Glomerular visceral epithelial cell (primary cell): ENCODE measurements around the gene IQCE.

ENCODE experiments used
- DNase-seq: peaks from one replicate; pipeline ENCODE4 v3.0.0-alpha.2; 2016; ENCODE audit errors: extremely low spot score

Gene IQCE

DNA sequence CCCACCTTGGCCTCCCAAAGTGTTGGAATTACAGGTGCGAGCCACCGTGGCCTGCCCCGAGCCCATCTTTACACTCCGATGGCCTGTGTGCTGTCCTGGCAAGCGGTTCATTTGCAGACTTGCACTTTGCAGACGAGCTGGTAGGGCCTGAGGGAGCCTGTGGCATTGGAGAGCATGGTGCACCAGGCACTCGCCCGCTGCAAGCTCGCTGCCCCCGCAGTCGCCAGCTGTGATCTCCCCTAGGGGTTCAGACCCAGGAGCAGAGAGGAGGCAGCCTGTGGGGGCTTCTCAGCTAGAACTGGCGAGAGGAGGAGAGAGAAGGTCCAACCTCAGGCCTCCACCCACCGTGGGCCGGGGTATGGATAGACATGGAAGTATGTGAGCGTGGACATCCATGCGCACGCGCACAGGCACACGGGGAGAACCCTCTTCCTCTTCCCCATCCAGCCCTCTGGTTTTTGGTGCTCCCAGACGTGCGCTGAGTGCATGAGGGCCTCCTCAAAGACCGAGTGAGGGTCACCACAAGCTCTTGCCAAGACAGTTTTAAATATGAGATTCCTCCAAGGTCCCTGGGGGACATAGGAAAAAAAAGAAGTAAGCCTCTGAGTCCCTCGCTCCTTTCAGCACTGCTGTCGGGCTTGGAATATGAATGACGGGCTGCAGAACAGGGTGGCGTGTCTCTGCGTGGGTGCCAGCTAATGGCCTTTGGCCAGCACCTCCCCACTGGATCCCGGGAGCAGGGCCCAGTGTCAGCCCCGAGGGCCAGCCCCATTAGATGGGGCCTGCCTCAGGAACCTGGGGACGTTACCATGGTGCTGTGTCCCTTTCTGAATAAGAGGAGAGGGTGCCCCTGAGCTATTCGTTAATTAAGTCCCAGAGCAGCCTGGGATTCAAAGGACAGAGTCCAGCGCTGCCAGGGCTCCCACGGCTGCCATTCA, 57.9 kb downstream of the IQCE start:
- no peak for DNase-seq

DNA sequence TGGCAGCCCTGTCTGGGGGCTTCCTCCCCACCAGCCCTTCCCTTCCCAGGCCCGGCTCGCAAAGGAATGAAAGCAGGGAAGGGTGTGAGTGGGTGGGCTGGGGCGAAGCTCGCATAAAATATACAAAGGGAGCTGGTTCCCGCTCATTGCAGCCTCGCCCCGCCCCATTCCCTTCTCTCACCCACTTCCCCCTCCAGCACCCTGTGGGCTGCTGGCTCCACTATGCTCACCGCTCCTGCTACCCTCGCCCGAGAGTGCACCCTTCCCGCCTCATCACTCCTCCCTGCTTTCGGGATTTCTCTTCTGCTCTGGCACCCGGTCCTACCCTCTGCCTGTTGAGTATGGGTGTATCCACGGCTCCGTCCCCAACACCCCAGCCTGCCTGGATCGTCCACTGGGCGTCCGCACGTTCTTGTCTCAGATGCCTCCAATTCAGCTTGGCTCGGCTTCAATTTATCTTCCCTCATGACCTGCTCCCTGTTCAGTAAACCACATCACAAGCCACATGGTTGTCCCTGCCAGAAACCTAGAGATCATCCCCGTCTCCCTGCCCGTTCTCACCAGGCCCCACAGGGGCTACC, 58.6 kb downstream of the IQCE start:
- DNase-seq: no peak

DNA sequence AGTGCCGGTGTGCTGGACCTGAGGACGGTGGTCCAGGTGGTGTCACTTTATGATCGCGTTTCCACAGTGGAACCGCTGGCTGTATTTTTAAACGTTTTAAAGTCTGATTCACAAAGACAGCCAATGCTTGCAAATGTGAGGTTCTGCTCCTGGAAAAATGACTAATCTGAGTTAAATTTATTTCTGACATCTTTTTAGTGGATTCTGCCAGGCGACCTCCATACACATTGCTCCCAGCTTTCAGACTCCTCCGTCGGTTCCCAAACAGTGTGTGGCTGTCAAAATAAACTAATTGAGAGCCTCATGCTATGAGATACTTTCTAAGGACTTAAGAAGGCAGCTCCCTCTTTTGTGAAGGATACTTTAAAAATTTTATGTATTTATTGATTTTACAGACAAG, 60.3 kb downstream of the IQCE start:
- DNase-seq: no peak

DNA sequence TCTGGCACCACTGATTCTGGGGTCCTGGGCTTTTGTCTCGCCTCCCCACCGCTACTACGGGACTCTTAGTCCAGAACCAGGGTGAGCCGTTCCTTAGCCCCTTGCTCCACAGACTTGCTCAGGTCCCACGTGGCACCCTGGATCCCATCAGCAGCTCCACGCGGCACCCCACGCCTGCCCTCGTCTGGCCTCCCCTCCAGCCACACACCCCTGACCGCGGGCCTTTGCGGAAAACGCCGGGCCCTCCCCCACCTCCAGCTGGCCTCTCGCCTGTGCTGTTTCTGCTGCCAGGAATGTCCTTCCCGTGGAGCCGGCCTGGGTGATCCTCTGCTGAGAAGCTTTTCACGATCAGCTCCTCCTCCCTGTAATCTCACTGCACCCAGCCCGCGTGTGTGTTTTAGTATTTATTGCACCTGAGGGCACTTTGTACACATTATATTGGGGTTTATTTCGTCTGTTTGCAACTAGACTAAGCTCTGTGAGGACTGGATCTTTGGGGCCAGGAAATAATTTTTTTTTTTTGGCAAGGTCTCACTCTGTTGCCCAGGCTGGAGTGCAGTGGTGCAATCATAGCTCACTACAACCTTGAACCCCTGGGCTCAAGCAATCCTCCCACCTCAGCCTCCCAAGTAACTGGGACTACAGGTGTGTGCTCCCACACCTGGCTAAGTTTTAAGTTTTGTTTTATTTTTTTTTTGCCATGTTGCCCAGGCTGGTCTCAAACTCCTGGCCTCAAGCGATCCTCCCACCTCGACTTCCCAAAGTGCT, 62.5 kb downstream of the IQCE start:
- DNase-seq: peak; percentile 47

DNA sequence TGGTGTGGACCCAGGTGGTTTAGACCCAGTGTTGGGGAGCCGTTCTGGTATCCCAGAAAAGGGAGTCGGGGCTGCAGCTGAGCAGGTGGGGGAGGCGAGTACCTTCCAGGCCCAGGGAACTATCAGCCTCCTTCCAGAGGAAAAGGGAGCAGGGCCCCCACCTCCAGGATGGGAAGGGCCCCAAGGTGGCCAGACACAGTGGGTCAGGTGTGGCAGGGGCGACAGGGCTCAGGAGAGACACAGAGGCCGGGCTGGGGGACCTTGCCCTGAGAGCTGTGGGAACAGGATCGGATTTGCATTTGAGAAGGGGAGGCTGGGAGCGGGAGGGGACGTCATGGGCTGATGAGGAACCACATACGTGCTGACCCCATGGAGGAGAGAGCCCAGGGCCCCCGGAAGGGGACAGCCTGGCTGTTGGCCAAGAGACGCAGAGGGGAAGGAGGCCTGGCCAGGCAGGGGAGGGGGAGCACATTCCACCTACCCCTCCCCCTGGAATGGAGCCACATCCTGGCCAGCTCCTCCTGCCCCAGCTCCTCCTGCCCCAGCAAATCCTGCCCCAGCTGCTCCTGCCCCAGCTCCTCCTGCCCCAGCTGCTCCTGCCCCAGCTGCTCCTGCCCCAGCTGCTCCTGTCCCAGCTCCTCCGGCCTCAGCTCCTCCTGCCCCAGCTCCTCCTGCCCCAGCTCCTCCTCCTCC, 63.3 kb downstream of the IQCE start:
- no peak for DNase-seq

DNA sequence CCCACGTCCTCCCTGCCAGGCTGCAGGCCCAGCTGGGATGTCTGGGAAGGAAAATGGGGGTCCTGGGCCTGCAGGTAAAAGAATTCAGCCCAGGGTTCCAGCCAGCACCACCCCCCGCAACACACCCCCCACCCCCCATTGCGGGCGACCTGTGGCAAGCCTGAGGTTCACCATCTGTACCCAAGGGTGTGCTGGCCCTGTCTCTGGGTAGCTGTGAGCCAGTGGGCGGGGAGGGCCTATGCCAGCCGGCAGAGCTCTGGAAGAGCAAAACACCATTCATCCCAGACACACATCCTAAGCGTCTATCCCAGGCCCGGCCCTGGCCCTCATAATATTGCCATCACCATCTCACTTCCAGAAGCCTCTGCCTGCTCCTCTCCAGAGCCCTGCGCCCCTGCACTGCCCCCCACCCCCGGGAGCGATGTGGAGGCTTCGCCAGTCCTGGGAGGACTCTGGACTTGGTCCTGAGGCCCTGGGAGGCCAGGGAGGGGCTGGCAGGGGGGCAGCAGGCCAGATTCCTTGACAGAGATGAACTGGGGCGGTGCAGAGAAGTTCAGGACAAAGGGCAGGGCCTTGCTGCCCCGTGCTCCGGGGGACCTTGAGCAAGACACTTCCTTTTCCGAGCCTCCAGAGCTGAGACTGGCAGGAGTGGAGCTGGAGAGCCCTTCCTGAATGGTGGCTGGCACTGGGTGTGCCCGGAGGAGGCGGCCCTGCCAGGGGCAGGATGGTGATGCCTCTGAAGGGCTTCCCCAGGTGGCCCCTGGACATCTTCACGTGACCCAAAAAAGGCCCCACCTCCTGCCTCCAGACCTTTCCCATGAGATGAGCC, 64.3 kb downstream of the IQCE start:
- no peak for DNase-seq

DNA sequence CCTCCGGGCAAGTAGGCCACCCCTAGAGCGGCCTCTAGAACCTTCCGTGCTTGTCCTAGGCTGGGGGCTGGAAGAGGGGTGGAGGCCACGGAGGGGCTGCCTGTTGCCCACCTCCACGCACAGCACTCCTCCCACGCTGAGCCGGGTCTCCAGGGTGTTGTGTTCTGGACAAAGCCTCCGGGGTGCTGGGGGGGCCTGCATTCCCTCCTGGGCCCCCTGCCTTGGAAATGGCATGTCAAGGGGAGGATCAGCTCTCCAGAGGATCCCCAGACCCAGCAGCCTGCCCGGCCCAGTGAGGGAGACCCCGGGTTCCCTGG, 64.9 kb downstream of the IQCE start:
- no peak for DNase-seq

DNA sequence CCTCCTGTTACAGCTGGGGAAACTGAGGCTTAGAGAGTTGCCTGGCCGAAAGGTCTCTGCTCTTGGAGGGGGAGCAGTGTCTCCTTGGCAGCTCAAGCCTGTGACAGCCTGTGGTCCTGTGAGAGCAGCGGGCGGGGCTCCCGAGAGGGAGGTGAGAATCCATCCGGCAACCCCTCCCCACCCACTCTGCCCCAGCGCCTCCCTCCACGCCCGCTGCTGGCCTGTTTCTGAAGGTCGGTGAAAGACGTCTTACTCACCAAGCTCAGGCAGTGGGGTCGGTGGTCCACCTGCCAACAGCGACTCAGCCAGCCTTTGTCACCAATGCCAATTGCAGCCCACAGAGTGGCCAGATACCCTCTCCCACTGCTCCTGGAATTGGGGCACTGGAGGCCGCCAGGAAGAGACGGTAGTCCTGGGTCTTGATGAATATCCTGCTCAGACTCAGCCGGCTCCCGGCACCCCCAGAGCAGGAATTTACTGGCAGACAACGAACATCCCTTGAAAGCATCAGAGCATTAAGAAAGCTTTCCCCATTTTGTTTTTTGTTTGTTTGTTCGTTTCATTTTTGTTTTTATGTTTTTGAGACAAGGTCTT, 65.6 kb downstream of the IQCE start:
- no peak for DNase-seq

DNA sequence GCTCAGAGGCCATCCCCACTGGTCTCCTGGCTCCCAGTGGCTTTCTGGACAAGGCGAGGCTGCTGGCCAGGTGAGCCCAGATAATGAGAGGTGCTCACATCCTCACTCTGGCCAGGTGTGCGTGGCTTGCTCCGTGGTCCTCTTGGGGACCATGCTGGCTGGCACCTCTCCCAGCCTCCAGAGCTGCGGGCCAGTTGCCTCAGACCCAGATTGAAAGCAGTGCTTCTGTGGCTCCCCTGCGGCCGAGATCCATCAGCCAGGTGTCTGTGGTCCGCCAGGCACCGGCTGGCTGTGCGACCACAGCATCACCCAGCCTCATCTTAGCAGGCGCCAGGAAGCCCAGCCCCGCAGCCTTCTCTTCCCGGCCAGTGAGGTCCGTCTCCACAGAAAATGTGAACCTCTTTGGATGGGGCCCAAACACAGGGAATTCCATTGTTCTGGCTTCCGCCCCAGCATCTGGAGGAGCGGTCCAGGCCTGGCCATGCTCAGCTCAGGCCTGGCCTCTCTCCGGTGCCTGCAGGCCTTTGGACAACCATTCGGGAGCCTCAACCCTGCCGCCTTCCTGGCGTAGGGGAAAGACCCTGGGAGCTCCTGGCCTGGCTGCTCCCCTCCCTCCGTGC, 67.8 kb downstream of the IQCE start:
- DNase-seq: peak; percentile 39

DNA sequence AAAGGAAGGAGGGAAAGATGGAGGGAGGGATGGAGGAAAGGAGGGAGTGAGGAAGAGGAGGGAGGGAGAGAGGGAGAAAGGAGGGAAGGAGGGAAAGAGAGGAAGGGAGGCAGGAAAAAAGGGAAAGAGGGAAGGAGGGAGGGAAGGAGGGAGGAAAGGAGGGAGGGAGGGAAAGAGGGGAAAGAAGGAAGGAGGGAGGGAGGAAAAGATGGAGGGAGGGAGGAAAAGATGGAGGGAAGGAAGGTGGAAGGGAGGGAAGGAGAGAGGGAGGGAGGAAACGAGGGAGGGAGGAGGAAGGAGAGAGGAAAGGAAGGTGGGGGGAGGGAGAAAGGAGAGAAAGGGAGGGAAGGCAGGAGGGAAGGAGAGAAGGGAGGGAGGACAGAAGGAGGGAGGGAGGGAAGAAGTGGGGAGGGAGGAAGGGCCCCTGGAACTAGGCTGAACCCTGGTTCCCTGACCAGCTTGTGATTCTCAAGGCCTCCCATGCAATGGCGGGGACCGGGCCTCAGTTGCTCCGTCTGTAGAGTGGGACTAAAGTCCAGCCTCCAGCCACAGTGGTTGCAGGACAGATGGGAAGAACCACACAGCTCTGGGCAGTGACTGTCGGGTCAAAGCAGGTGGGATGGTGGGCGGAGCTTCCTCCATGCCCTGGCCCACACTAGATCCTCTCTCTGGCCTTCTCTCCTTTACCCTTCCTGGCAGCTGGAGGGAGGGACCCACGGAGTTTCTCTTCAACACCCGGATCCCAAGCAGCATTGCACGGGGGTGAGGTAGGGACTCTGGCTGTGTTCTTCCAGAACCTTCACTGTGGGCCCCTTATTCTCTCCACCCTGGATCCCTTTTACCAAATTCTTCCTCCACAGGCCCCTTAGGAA, 68.7 kb downstream of the IQCE start:
- DNase-seq: no peak

DNA sequence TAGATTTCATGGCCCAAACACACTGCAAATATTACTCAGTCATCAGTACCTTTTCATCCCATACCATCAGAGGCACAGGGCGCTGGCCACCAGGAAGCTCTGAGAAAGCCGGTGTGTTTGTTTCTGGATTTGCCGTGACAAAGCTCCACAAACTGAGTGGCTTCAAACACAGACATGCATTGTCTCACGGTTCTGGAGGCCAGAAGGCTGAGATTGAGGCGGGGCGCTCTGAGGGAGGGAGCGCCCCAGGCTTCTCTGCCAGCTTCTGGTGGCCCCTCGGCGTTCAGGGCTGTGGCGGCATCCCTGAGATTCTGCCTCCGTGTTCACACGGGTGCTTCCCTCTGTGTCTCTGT, 69.3 kb downstream of the IQCE start:
- no peak for DNase-seq

DNA sequence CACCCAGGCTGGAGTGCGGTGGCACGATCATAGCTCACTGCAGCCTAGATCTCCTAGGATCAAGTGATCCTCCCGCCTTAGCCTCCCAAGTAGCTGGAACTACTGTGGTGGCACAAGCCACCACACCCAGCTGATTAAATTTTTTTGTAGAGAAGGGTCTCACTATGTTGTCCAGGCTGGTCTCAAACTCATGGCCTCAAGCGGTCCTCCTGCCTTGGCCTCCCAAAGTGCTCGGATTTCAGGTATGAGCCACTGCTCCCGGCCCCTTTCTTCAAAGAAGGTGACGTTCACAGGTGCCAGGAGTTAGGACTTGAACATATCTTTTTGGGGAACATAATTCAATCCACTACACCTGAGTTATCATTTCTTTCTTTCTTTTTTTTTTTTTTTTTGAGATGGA, 70.1 kb downstream of the IQCE start:
- DNase-seq: no peak

DNA sequence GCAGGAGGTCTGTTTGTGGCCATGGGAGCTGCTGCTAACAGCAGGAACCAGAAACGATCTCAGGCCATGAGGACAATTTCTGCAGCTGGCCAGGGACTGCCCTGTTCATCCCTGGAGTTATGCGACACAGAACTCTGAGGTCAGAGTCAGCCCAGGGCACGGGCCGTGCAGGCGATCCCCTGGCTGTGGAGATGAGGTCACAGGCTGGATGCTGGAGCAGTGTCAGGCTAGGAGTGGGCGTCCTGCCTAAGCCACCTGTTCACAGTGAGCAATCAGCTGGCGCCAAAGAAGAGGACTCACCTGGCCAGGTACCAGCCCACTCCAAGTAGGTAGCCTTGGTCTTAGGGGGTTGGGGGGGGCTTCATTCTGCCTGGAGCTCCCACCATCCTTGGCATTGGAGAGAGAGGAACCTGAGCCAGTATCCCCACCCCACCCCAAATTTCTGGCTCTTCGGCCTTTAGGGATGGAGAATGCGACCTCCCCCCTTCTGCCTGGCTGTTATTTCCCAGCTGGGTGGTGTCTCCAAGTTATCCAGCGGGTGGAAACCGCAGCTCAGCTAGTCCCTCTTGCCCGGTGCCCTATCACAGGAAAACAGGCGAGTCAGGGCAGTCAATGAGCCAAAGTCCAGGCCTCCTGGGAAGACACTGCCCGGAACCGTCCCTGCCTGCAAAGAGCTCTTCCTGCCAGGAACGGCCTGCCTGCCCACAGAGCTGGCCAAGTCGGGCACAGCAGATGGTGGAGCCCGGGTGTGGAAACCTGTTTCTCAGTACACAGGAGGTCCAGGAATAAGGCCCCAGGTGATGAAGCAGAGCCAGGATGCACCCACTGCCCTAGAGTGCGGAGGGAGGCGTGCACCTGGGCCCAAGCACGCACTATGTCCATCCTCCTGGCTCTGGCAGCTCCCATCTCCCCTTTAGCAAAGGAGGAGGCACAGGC, 71.2 kb downstream of the IQCE start:
- peak; percentile 73 for DNase-seq

DNA sequence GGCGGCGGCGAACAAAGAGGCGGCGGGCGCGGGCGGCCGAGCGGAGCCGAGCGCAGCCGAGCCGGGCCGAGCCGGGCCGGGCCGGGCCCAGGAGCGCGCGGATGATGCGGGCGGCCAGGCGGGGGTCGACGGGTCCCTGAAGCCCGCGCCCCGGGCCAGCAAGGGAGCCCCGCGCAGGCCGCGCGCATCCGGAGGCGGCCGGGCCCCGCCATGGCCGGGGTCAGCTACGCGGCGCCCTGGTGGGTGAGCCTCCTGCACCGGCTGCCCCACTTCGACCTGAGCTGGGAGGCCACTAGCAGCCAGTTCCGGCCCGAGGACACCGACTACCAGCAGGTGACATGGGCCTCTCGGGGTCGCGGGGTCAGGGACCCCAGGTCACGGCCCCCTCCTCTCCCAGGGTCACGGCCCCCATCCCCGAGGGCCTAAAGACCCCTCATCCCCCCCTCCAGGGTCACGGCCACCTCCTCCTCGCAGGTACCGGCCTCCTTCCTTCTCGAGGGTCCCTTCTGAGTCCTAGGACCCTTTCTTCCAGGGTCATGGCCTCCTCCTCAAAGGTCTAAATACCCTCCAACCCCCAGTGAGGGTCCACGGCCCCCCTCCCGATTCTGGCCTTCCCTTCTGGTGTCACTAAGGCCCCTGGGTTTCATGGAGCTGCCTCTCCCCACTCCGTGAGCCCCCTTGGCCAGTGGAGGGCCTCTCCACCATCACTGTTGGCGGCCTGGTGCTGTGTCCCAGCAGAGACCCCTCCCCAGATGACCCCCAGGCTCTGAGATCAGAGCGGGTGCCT, 73.4 kb downstream of the IQCE start, which contains the start of gene TTYH3:
TSS of gene TTYH3 (plus strand) at position 41 of the 787 bp plus-strand sequence. CDS start at position 211, 170 bp downstream.
- DNase-seq: no peak

DNA sequence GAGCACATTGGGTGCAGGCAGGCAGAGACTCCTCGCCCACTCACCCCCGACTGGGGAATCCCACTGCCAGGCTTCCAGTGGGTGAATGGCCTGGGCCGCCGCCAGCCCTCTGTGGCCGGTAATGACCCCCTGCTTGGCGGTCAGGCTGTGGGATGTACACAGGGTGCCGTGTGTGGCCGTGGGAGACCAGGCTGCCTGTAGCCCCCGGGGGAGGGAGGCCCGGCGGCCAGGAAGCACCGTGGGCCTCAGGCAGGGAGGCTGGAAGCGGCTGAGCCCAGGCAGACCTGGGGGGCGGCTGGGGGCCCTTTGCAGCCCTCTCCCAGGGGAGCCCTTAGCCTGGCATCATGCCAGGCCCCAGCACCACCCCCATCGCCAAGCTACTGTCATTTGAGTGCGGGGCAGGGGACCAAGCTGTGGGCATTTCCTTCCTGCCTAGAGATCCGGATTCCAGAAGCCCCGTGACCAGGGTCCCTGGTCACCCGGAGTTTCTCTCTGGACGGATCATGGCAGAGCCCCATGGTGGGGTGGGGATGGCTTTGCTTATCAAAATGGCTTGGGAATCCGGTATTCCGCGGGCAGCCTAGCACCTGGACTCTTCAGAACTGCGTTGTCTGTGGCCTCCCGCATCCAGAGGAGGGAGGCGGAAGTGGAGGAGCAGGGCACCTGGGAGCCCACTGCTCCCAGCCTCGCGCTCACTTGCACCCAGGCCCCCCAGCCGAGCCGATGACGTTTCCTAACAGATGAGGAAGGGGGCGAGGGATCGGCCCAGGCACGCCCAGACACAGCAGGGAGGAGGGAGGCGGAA, 74.2 kb downstream of the IQCE start:
- peak; percentile 92 for DNase-seq

DNA sequence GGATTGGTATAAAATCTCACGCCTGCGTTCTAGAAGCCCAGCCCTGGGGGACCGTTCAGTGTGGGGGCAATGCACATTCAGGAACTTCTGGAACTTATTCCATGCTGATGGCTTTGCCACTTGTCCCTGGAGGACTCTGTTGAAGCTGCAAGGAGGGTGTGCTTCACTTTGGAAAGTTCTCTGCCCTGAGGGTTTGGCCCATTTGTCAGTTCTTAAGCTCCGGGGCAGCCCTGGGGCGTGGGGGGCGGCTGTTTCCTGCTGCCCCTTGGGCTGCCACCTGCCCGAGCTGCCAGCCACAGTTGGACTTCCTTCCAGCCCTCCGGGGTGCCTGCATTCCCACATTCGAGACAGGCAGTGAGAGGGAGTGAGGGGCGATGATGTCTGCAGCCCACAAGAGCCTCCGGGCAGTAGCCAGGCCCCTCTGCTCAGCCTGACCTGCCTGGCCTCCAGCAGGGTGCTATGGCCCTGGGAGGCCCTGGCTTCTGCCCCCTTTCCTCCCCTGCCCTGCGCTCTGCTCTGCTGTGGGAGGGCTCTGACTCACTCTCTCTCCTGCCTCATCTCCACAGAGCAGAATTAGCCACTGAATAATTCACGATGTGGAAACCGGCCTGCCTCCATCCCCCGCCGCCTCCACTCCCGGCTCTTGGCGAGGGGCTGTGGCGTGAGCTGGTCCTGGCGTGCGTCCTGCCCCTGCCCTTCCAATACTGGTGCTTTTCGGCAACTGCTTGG, 74.9 kb downstream of the IQCE start:
- peak; percentile 91 for DNase-seq
